Measurements from ENCODE around the gene KIFC3. TPM values are rescaled to one million over a fixed set of nuclear protein-coding genes. Genes with fewer than 3 reads are reported as not detected.
A peak's percentile ranks its signal among the peaks of the same experiment; 100 is the strongest.

The KIFC3 gene
- total and polyA plus RNA-seq, 11 donors = 46.1 to 105 (median 65.6) TPM

DNA sequence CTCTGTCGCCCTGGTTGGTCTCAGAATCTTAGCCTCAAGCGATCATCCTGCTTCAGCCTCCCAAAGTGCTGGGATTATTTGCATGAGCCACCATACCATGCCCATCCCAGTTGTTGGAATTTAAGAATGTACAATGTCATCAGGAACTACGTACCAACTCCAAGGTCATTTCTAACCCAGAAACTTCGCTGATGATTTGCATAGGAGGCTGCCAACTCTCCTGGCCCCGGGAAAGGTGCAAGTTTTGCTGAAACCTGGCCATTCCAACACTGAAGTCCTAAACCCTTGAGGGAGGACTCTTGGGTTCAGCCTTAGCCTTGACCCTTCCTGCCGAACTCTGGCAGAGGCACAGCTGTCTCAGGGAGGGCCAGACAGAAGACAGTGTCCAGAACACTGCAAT is 2.9 kb upstream of the KIFC3 start:
- no peaks in the 10 kb centered on the region for H3K27me3 ChIP-seq
- ATAC-seq (no peak), DNase-seq (peak in 2 of 5 donors; percentile 29 to 45)
- H3K4me1 ChIP-seq = peaks cover 11 to 79% (median 55%) of the 10 kb centered on the region in 12 donors
- 66 to 75% (median 71%) methylated on average over 6 of the region's 6 CpGs for WGBS, 4 donors
- intact Hi-C loops (cut with DNase I) = loop anchor here in 2 of 10 donors (10.0 kb wide), 2 partner anchors 60 to 200 kb away; partner anchors contain the start of genes USB1 (in 1 of the 2) and ZNF319 (in 1 of the 2)
- H3K4me3 ChIP-seq = no peak overlapping the region
- H3K27ac ChIP-seq = peak overlapping the region in 9 of 12 donors; percentile 50 to 99 (median 96)
- TF ChIP-seq CTCF (IDR thresholded peaks at IDR 0.05) = no peak
- no peak for TF ChIP-seq POLR2A (IDR thresholded peaks at IDR 0.05)
- H3K36me3 ChIP-seq = no peaks in the 10 kb centered on the region
- H3K9me3 ChIP-seq = no peaks in the 10 kb centered on the region

DNA sequence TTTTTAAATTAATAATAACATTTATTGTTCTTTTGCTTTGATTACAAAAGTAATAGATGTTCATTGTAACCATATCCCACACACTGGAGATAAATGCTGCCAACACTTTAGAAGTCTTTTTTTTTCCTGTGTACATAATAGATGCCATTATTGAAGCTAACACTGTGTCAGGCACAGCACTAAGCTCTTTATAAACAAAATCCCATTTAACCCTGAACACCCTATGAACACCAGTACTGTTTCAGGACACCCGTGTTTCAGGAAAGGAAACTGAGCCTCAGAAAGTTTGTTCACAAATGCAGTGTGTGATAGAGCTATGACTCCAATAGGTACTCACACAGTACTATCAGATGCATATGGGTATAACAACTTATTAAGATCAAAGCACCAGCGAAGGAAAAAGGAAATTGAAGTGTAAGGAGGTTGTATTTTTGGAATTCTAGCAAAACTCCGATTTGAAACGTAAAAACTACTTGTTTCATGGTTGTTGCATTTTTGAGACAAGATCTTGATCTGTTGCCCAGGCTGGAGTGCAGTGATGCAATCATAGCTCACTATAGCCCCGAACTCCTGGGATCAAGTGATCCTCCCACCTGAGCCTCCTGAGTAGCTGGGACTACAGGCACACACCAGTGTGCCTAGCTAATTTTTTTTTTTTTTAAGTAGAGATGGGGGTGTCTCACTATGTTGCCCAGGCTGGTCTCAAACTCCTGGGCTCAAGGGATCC is 2.0 kb upstream of the KIFC3 start:
- intact Hi-C loops (cut with DNase I) = loop anchor here in 6 of 10 donors (5.0 to 10.0 kb wide), 6 partner anchors 47 to 201 kb away; partner anchors contain the start of genes USB1 (in 2 of the 6) and ZNF319 (in 2 of the 6)
- Histone ChIP-seq H3K27me3 (no peaks in the 10 kb centered on the region), H3K4me1 (peaks cover 6 to 80% (median 57%) of the 10 kb centered on the region in 12 donors), H3K36me3 (no peaks in the 10 kb centered on the region), H3K9me3 (no peaks in the 10 kb centered on the region), H3K4me3 (no peak overlapping the region), H3K27ac (peak overlapping the region; percentile 67 to 99 (median 95))
- no peak for ATAC-seq
- WGBS, 4 donors = 65 to 79% (median 75%) methylated on average over 5 of the region's 5 CpGs
- DNase-seq = no peak
- TF ChIP-seq POLR2A (IDR thresholded peaks at IDR 0.05) (no peak), CTCF (IDR thresholded peaks at IDR 0.05) (no peak)

- ATAC-seq (peak; percentile 61 to 83 (median 71)), DNase-seq (peak; percentile 73 to 83 (median 80))
- Histone ChIP-seq H3K9me3 (no peaks in the 10 kb centered on the region), H3K4me1 (peaks cover 6 to 80% (median 58%) of the 10 kb centered on the region in 12 donors), H3K27ac (peak overlapping the region; percentile 67 to 99 (median 95)), H3K4me3 (peak overlapping the region in 10 of 12 donors; percentile 3 to 91 (median 72)), H3K27me3 (no peaks in the 10 kb centered on the region), H3K36me3 (peaks cover 0 to 5% (median 0%) of the 10 kb centered on the region in 9 donors)
- WGBS, 4 donors = 20 to 27% (median 24%) methylated on average over 16 of the region's 16 CpGs
- TF ChIP-seq POLR2A (IDR thresholded peaks at IDR 0.05) (peak in 1 of 2 donors; percentile 18), CTCF (IDR thresholded peaks at IDR 0.05) (no peak)
- intact Hi-C loops (cut with DNase I) = loop anchor here in 7 of 10 donors (2.0 to 10.0 kb wide), 8 partner anchors 46 to 201 kb away; partner anchors contain the start of genes USB1 (in 2 of the 7) and ZNF319 (in 2 of the 7)
Observed at GRCh38 chr16:57803134-57803990, 1.1 kb upstream of the KIFC3 start.

Measured in heart left ventricle (tissue), 16 donors.